CD4-positive, alpha-beta T cell (primary cell): ENCODE measurements around the gene XIRP1. TPM values are rescaled to one million over a fixed set of nuclear protein-coding genes. Genes with fewer than 3 reads are reported as not detected.

Source experiments
- ATAC-seq: fragments of 200-7000 bp; cut with Tn5 transposase; one replicate; pipeline ENCODE4 v1.10.0; 2022; ENCODE audit warnings: mild to moderate bottlenecking; ENCODE audit not compliant: poor library complexity
- CTCF ChIA-PET: fragments of 350-600 bp; sonication (Branson Sonifier 250); formaldehyde crosslinking; loops from one replicate; lab custom pipeline; 2021; ENCODE audit warnings: antibody characterized with exemption, inconsistent platforms; lab: Charles Lee
- POLR2A ChIA-PET: fragments of 350-600 bp; sonication (Branson Sonifier 250); formaldehyde crosslinking; loops from one replicate; lab custom pipeline; 2021; ENCODE audit warnings: antibody characterized with exemption, inconsistent platforms; lab: Charles Lee
- DNase-seq, 14 experiments: peaks; one replicate each; pipeline ENCODE4 v3.0.0-alpha.2; 2013 to 2020; ENCODE audit warnings: mixed read lengths in 2 of 14
- H3K27ac ChIP-seq, 2 donors: one replicate each; pipeline versions ENCODE4 v1.5.1 to v1.7.0; 2013; ENCODE audit warnings: low read length in 2 of 2, low read depth in 1 of 2, mild to moderate bottlenecking in 1 of 2
- H3K27me3 ChIP-seq, 2 experiments: 1 replicate in 1 of 2; 2 replicates in 1 of 2; pipeline versions ENCODE4 v1.6.1 to v1.7.0; 2013; ENCODE audit warnings: low read length in 2 of 2, control low read depth in 1 of 2, mild to moderate bottlenecking in 1 of 2, moderate library complexity in 1 of 2; ENCODE audit not compliant: insufficient read depth in 2 of 2, control insufficient read depth in 1 of 2
- H3K36me3 ChIP-seq: one replicate; pipeline ENCODE4 v1.6.1; 2013; ENCODE audit warnings: low read length, control low read depth; ENCODE audit not compliant: insufficient read depth
- H3K4me1 ChIP-seq: one replicate; pipeline ENCODE4 v1.6.1; 2013; ENCODE audit warnings: low read length, control low read depth; ENCODE audit not compliant: insufficient read depth
- H3K4me3 ChIP-seq: one replicate; pipeline ENCODE4 v1.5.1; 2013; ENCODE audit warnings: mild to moderate bottlenecking, low read length, moderate library complexity
- H3K9me3 ChIP-seq, 2 experiments: 1 replicate in 1 of 2; 2 replicates in 1 of 2; pipeline versions ENCODE4 v1.6.1 to v1.7.0; 2013; ENCODE audit warnings: low read length in 2 of 2, mild to moderate bottlenecking in 2 of 2, control low read depth in 1 of 2, moderate library complexity in 1 of 2; ENCODE audit not compliant: control insufficient read depth in 1 of 2, insufficient read depth in 1 of 2
- H3K27ac Mint-ChIP-seq: one replicate; pipeline ENCODE4 v1.8.0; 2020; ENCODE audit warnings: mixed read lengths
- H3K27me3 Mint-ChIP-seq: one replicate; pipeline ENCODE4 v1.8.0; 2021; ENCODE audit warnings: mixed read lengths
- H3K36me3 Mint-ChIP-seq: one replicate; pipeline ENCODE4 v1.8.0; 2021; ENCODE audit warnings: low read depth, mixed read lengths
- H3K4me1 Mint-ChIP-seq: one replicate; pipeline ENCODE4 v1.8.0; 2021; ENCODE audit warnings: low read depth, mixed read lengths
- H3K4me3 Mint-ChIP-seq: one replicate; pipeline ENCODE4 v1.8.0; 2020; ENCODE audit warnings: mild to moderate bottlenecking, mixed read lengths
- H3K9me3 Mint-ChIP-seq: one replicate; pipeline ENCODE4 v1.8.0; 2020; ENCODE audit warnings: mixed read lengths
- CTCF ChIP-seq: fragments of 200-600 bp; IDR thresholded peaks from one replicate; pipeline ENCODE4 v1.8.0; 2022; ENCODE audit warnings: antibody characterized with exemption, mild to moderate bottlenecking
- intact Hi-C, 2 experiments: fragments of 100-400 bp; cut with DNase I in 1 of 2; cut with micrococcal nuclease in 1 of 2; formaldehyde crosslinking; loops; one replicate each; pipeline versions ENCODE4 v1.15.1 to v1.9.0; 2023 to 2025; cut with DNase I, micrococcal nuclease
- total RNA-seq, 174 experiments: library from RNA in 2 of 174; stranded (reverse) in 2 of 174; gene quantifications; one replicate each; pipeline ENCODE4 v1.2.3 and lab custom pipeline; 2021 to 2026

Gene XIRP1
- total RNA-seq, 2 experiments from 2014 or later, result not detected

DNA sequence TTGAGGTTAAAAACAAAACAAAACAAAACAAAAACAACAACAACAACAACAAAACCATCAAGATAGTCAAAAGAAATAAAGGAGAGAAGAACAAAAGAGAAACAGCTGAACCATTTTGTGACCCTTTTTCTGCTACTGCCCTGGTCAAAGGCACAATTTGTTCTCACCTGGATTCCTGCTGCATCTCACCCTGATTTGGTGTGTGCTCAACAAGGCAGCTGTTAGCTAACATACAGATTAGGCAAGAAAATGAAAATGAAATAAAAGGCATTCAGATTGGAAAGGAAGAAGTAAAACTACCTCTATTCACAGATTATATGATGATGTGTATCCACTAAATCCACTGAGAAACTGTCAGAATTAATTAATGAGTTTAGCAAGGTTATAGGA is 28.7 kb upstream of the XIRP1 start:
- no peak for TF ChIP-seq CTCF
- ChIA-PET CTCF (interaction anchor here (1.4 kb wide), 1 partner anchor 67 kb away, joined by 3 read pairs; no protein-coding TSS in a partner anchor), POLR2A (no interaction called here)
- H3K27me3 Mint-ChIP-seq, result peaks cover 7% of the 10 kb centered on the region
- H3K4me3 ChIP-seq, result no peak overlapping the region
- peaks cover 6% of the 10 kb centered on the region for H3K4me1 ChIP-seq
- H3K4me1 Mint-ChIP-seq, result no peaks in the 10 kb centered on the region
- no peak overlapping the region for H3K27ac Mint-ChIP-seq
- intact Hi-C loops, result no loop called here
- no peaks in the 10 kb centered on the region for H3K27me3 ChIP-seq
- H3K9me3 Mint-ChIP-seq, result no peaks in the 10 kb centered on the region
- no peak overlapping the region for H3K27ac ChIP-seq
- H3K4me3 Mint-ChIP-seq, result no peak overlapping the region
- ATAC-seq (no peak), DNase-seq (peak in 1 of 14 experiments; percentile 21)
- H3K36me3 ChIP-seq, result no peaks in the 10 kb centered on the region
- H3K9me3 ChIP-seq, result no peaks in the 10 kb centered on the region
- no peaks in the 10 kb centered on the region for H3K36me3 Mint-ChIP-seq

- Histone ChIP-seq H3K9me3 (no peaks in the 10 kb centered on the region), H3K4me1 (peaks cover 6% of the 10 kb centered on the region), H3K36me3 (no peaks in the 10 kb centered on the region), H3K4me3 (no peak overlapping the region), H3K27ac (no peak overlapping the region), H3K27me3 (no peaks in the 10 kb centered on the region)
- ATAC-seq (no peak), DNase-seq (peak in 1 of 14 experiments; percentile 40)
- Mint-ChIP-seq H3K4me1 (no peaks in the 10 kb centered on the region), H3K4me3 (no peak overlapping the region), H3K27ac (no peak overlapping the region), H3K9me3 (no peaks in the 10 kb centered on the region), H3K36me3 (no peaks in the 10 kb centered on the region), H3K27me3 (peaks cover 7% of the 10 kb centered on the region)
- intact Hi-C loops, result no loop called here
- no peak for TF ChIP-seq CTCF
- ChIA-PET CTCF (interaction anchor here (1.4 kb wide), 1 partner anchor 68 kb away, joined by 3 read pairs; no protein-coding TSS in a partner anchor), POLR2A (no interaction called here)
Observed at GRCh38 chr3:39220407-39221140, 28.2 kb upstream of the XIRP1 start.

GRCh38 chr3:39219702-39220101 is 27.3 kb upstream of the XIRP1 start:
- Mint-ChIP-seq H3K36me3 (no peaks in the 10 kb centered on the region), H3K27ac (no peak overlapping the region), H3K4me3 (no peak overlapping the region), H3K27me3 (peaks cover 7% of the 10 kb centered on the region), H3K9me3 (no peaks in the 10 kb centered on the region), H3K4me1 (no peaks in the 10 kb centered on the region)
- H3K4me3 ChIP-seq, result no peak overlapping the region
- ATAC-seq (no peak), DNase-seq (no peak)
- ChIA-PET CTCF (interaction anchor here (1.0 kb wide), 1 partner anchor 11 kb away, joined by 3 read pairs; no protein-coding TSS in a partner anchor), POLR2A (no interaction called here)
- no peaks in the 10 kb centered on the region for H3K27me3 ChIP-seq
- intact Hi-C loops, result no loop called here
- H3K27ac ChIP-seq, result no peak overlapping the region
- H3K36me3 ChIP-seq, result no peaks in the 10 kb centered on the region
- no peaks in the 10 kb centered on the region for H3K9me3 ChIP-seq
- TF ChIP-seq CTCF, result no peak
- H3K4me1 ChIP-seq, result peaks cover 6% of the 10 kb centered on the region
